H9 (cell line): Measurements from ENCODE around the gene LRSAM1. TPM values are rescaled to one million over a fixed set of nuclear protein-coding genes. Genes with fewer than 3 reads are reported as not detected.
A peak's percentile ranks its signal among the peaks of the same experiment; 100 is the strongest.

Experiments
- DNase-seq: peaks from one replicate; pipeline ENCODE4 v3.0.0-alpha.2; 2017
- H2AFZ ChIP-seq: one replicate; pipeline ENCODE4 v1.6.1; 2013; ENCODE audit warnings: mild to moderate bottlenecking, low read length, control low read depth, moderate library complexity
- H2AK5ac ChIP-seq: 2 replicates; pipeline ENCODE4 v1.6.1; 2013; ENCODE audit warnings: low read length, control low read depth, mixed read lengths; ENCODE audit not compliant: insufficient read length
- H2BK120ac ChIP-seq: one replicate; pipeline ENCODE4 v1.6.1; 2013; ENCODE audit warnings: low read depth, mild to moderate bottlenecking, low read length, control low read depth, inconsistent platforms; ENCODE audit not compliant: poor library complexity, severe bottlenecking
- H2BK12ac ChIP-seq: 2 replicates; pipeline ENCODE4 v1.6.1; 2013; ENCODE audit warnings: low read length, control low read depth, mixed read lengths, low read depth; ENCODE audit not compliant: insufficient read length
- H2BK15ac ChIP-seq: 2 replicates; pipeline ENCODE4 v1.6.1; 2013; ENCODE audit warnings: low read depth, low read length, control low read depth
- H2BK20ac ChIP-seq: one replicate; pipeline ENCODE4 v1.6.1; 2013; ENCODE audit warnings: low read depth, mild to moderate bottlenecking, low read length, control low read depth, inconsistent platforms; ENCODE audit not compliant: poor library complexity, severe bottlenecking
- H2BK5ac ChIP-seq: 2 replicates; pipeline ENCODE4 v1.6.1; 2013; ENCODE audit warnings: low read length, control low read depth, mixed read lengths; ENCODE audit not compliant: insufficient read length
- H3K14ac ChIP-seq: 2 replicates; pipeline ENCODE4 v1.6.1; 2013; ENCODE audit warnings: low read length, control low read depth; ENCODE audit not compliant: insufficient read depth
- H3K18ac ChIP-seq: 2 replicates; pipeline ENCODE4 v1.6.1; 2013; ENCODE audit warnings: low read depth, mild to moderate bottlenecking, mixed read lengths, low read length, control low read depth; ENCODE audit not compliant: insufficient read length
- H3K23ac ChIP-seq: 2 replicates; pipeline ENCODE4 v1.6.1; 2013; ENCODE audit warnings: low read length, control low read depth, mixed read lengths, low read depth; ENCODE audit not compliant: insufficient read length
- H3K23me2 ChIP-seq: 2 replicates; pipeline ENCODE4 v1.6.1; 2013; ENCODE audit warnings: low read depth, mild to moderate bottlenecking, mixed read lengths, low read length, control low read depth; ENCODE audit not compliant: insufficient read length, poor library complexity, severe bottlenecking
- H3K27ac ChIP-seq: 2 replicates; pipeline ENCODE4 v1.5.1; 2013; ENCODE audit warnings: low read length, control low read depth, mixed read lengths, low read depth; ENCODE audit not compliant: insufficient read length
- H3K27me3 ChIP-seq: 2 replicates; pipeline ENCODE4 v1.6.1; 2013; ENCODE audit warnings: low read length, control low read depth, inconsistent platforms; ENCODE audit not compliant: insufficient read depth
- H3K4ac ChIP-seq: 2 replicates; pipeline ENCODE4 v1.6.1; 2013; ENCODE audit warnings: low read depth, mild to moderate bottlenecking, control low read depth, inconsistent platforms, low read length, moderate library complexity
- H3K4me1 ChIP-seq: 2 replicates; pipeline ENCODE4 v1.6.1; 2013; ENCODE audit warnings: low read length, control low read depth, inconsistent platforms; ENCODE audit not compliant: insufficient read depth
- H3K4me2 ChIP-seq: 2 replicates; pipeline ENCODE4 v1.6.1; 2013; ENCODE audit warnings: low read length, control low read depth, mixed read lengths; ENCODE audit not compliant: insufficient read length, insufficient read depth
- H3K56ac ChIP-seq: 2 replicates; pipeline ENCODE4 v1.6.1; 2013; ENCODE audit warnings: low read depth, mild to moderate bottlenecking, mixed read lengths, low read length, control low read depth; ENCODE audit not compliant: insufficient read length
- H3K79me1 ChIP-seq: 2 replicates; pipeline ENCODE4 v1.6.1; 2013; ENCODE audit warnings: low read depth, mild to moderate bottlenecking, moderate library complexity, low read length, control low read depth, inconsistent platforms; ENCODE audit not compliant: insufficient read depth, poor library complexity, severe bottlenecking
- H3K79me2 ChIP-seq: 2 replicates; pipeline ENCODE4 v1.6.1; 2013; ENCODE audit warnings: low read length, control low read depth, inconsistent platforms; ENCODE audit not compliant: insufficient read depth
- H3K9ac ChIP-seq: 2 replicates; pipeline ENCODE4 v1.6.1; 2013; ENCODE audit warnings: low read length, control low read depth, mixed read lengths; ENCODE audit not compliant: insufficient read length; ENCODE audit errors: extremely low read depth
- H3K9me3 ChIP-seq: one replicate; pipeline ENCODE4 v1.6.1; 2013; ENCODE audit warnings: low read depth, low read length, inconsistent platforms; ENCODE audit not compliant: control insufficient read depth
- H3T11ph ChIP-seq: one replicate; pipeline ENCODE4 v1.6.1; 2013; ENCODE audit warnings: mild to moderate bottlenecking, low read length, control low read depth, inconsistent platforms
- H4K20me1 ChIP-seq: one replicate; pipeline ENCODE4 v1.6.1; 2013; ENCODE audit not compliant: control insufficient read depth, insufficient read length, insufficient read depth
- H4K5ac ChIP-seq: 2 replicates; pipeline ENCODE4 v1.6.1; 2013; ENCODE audit warnings: low read depth, mild to moderate bottlenecking, mixed read lengths, low read length, control low read depth; ENCODE audit not compliant: insufficient read length
- H4K8ac ChIP-seq: replicated peaks from 2 replicates; pipeline ENCODE4 v1.6.1; 2013; ENCODE audit warnings: low read length, control low read depth, mixed read lengths, low read depth; ENCODE audit not compliant: insufficient read length
- H4K91ac ChIP-seq: 2 replicates; pipeline ENCODE4 v1.6.1; 2013; ENCODE audit warnings: low read depth, mild to moderate bottlenecking, moderate library complexity, mixed read lengths, low read length, control low read depth; ENCODE audit not compliant: insufficient read length
- H3K27ac Mint-ChIP-seq, 3 experiments: 2 replicates in 2 of 3; 3 replicates in 1 of 3; pipeline ENCODE4 v1.8.0; 2020 to 2021; ENCODE audit warnings: mixed read lengths in 3 of 3, mild to moderate bottlenecking in 1 of 3, moderate library complexity in 1 of 3
- H3K27me3 Mint-ChIP-seq: 2 replicates; pipeline ENCODE4 v1.8.0; 2021; ENCODE audit warnings: low read depth, mild to moderate bottlenecking, moderate library complexity, mixed read lengths
- H3K36me3 Mint-ChIP-seq, 3 experiments: 2 replicates in 2 of 3; 3 replicates in 1 of 3; pipeline ENCODE4 v1.8.0; 2020 to 2021; ENCODE audit warnings: low read depth in 3 of 3, mixed read lengths in 3 of 3; ENCODE audit not compliant: insufficient read depth in 1 of 3
- H3K4me1 Mint-ChIP-seq, 2 experiments: 2 replicates each; pipeline ENCODE4 v1.8.0; 2020; ENCODE audit warnings: mixed read lengths in 2 of 2
- H3K4me3 Mint-ChIP-seq, 2 experiments: 2 replicates in 1 of 2; 3 replicates in 1 of 2; pipeline ENCODE4 v1.8.0; 2020 to 2021; ENCODE audit warnings: mild to moderate bottlenecking in 2 of 2, mixed read lengths in 2 of 2, moderate library complexity in 1 of 2
- H3K9me3 Mint-ChIP-seq, 2 experiments: 2 replicates in 1 of 2; 3 replicates in 1 of 2; pipeline ENCODE4 v1.8.0; 2020; ENCODE audit warnings: mild to moderate bottlenecking in 2 of 2, mixed read lengths in 2 of 2, moderate library complexity in 1 of 2
- CTCF ChIP-seq: fragments of 200-600 bp; sonication (generic); conservative IDR thresholded peaks from 3 replicates; pipeline ENCODE4 v1.8.0; 2021; ENCODE audit warnings: antibody characterized with exemption, mild to moderate bottlenecking
- WGBS: extraction: QIAGEN DNeasy Blood & Tissue Kit; methylation state at CpG from one replicate; pipeline ENCODE4 v1.1.7; 2013; ENCODE audit warnings: missing lambda C conversion rate, low lambda C conversion rate, mixed read lengths; ENCODE audit not compliant: insufficient read length; ENCODE audit errors: extremely low coverage; 5-methylcytosine and 5-hydroxymethylcytosine counted together
- total RNA-seq: library from RNA; stranded (reverse); gene quantifications from 2 replicates; pipeline ENCODE4 v1.2.1, GENCODE V29; 2021

Gene LRSAM1
- total RNA-seq, 1 experiment from 2014 or later, result 16.2 TPM

GRCh38 chr9:127444921-127445850 is 6.1 kb upstream of the LRSAM1 start:
- Histone ChIP-seq H3K18ac (no peak overlapping the region), H2AFZ (no peak overlapping the region), H2BK5ac (no peak overlapping the region), H4K20me1 (no peaks in the 10 kb centered on the region), H3K23ac (no peak overlapping the region), H2BK12ac (no peak overlapping the region), H4K91ac (no peak overlapping the region), H2BK15ac (no peak overlapping the region), H3T11ph (no peak overlapping the region), H3K79me1 (no peaks in the 10 kb centered on the region), H3K27ac (no peak overlapping the region), H4K5ac (no peak overlapping the region), H3K23me2 (peaks cover 10% of the 10 kb centered on the region), H3K4me1 (no peaks in the 10 kb centered on the region), H3K9me3 (no peaks in the 10 kb centered on the region), H3K56ac (no peak overlapping the region), H3K79me2 (peaks cover 11% of the 10 kb centered on the region; the same call in 1 of the 2 replicates), H2BK20ac (no peak overlapping the region), H2BK120ac (no peak overlapping the region), H3K14ac (no peak overlapping the region), H4K8ac (no peak overlapping the region), H2AK5ac (no peak overlapping the region), H3K4me2 (no peak overlapping the region), H3K9ac (no peak overlapping the region), H3K27me3 (no peaks in the 10 kb centered on the region), H3K4ac (no peak overlapping the region)
- no peak for DNase-seq
- Mint-ChIP-seq H3K4me3 (no peak overlapping the region), H3K4me1 (peaks cover 21 to 22% of the 10 kb centered on the region in 2 experiments), H3K27ac (peak overlapping the region in 2 of 3 experiments; percentile 77 to 99; a peak in 4 of 7 replicates), H3K9me3 (peaks cover 0 to 1% of the 10 kb centered on the region in 2 experiments; a peak in 4 of 5 replicates), H3K27me3 (no peaks in the 10 kb centered on the region; the same call in 1 of the 2 replicates), H3K36me3 (peaks cover 74 to 95% (median 85%) of the 10 kb centered on the region in 3 experiments)
- no peak for TF ChIP-seq CTCF
- no CpG with 5 or more reads among the region's 15 CpGs for WGBS
